GM18498 (cell line): Measurements from ENCODE around the gene TLN1.

ENCODE experiments used
- ATAC-seq: cut with Tn5 transposase; IDR thresholded peaks from one replicate; pipeline ENCODE4 v1.9.1; 2021; ENCODE audit warnings: mild to moderate bottlenecking, moderate library complexity; ENCODE audit not compliant: unreplicated experiment

Gene TLN1

DNA sequence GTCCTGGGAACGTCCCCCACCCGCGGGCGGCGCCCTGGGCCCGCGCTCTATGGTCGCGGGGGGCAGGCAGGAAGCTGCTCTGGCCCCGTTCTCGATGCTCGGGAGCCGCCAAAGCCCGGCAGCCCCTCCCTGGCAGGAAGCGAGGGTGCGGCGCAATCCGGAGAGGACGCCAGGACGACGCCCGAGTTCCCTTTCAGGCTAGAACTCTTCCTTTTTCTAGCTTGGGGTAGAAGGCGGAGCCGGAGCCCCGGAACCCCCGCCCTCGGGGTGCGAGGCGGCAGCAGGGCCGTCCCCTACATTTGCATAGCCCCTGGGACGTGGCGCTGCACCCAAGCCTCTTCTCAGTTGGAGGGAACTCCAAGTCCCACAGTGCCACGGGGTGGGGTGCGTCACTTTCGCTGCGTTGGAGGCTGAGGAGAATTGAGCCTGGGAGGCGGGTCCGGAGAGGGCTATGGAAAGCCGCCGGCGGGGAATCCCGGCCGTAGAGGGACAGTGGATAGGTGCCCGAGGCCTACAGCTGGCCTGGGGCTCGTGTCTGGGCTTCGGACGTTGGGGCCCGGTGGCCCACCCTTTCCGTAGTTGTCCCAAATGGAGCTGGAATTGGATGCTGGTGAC, at the start of gene TLN1, which contains the start of gene CREB3:
Gene TLN1 (minus strand): TSS at position 11 of the 615 bp plus-strand sequence. CDS start 6,501 bp downstream, outside the sequence.
Gene CREB3 (plus strand): TSS at position 482 of the 615 bp plus-strand sequence. CDS start 107 bp downstream, at position 589.
- peak; percentile 80 for ATAC-seq

- ATAC-seq = no peak
Observed at GRCh38 chr9:35781066-35781465, 49.1 kb upstream of the TLN1 start.

GRCh38 chr9:35778496-35778895, 46.5 kb upstream of the TLN1 start:
- no peak for ATAC-seq

- ATAC-seq = no peak
Observed at GRCh38 chr9:35776018-35776417, 44.0 kb upstream of the TLN1 start.

- ATAC-seq = no peak
Observed at GRCh38 chr9:35774907-35775635, 43.1 kb upstream of the TLN1 start.

DNA sequence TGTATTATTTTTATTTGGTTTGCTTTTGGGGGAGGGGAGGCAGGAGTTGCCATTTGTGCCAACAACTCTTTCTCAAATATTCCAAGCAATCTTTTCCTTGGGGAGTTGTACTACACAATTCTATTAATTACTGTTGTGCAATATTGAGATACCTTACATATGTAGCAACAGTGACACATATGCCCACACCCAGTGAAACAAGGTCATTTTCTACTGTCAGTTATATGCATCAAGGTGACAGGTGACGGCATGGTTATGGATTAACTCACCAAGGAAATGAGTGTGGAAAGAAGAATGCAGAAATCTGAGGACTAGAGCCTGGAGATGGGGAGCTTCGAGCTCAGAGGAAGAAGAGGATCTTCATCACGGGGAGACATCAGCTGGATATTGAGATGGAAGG, 39.9 kb upstream of the TLN1 start:
- no peak for ATAC-seq

GRCh38 chr9:35771534-35771933, 39.5 kb upstream of the TLN1 start:
- no peak for ATAC-seq

DNA sequence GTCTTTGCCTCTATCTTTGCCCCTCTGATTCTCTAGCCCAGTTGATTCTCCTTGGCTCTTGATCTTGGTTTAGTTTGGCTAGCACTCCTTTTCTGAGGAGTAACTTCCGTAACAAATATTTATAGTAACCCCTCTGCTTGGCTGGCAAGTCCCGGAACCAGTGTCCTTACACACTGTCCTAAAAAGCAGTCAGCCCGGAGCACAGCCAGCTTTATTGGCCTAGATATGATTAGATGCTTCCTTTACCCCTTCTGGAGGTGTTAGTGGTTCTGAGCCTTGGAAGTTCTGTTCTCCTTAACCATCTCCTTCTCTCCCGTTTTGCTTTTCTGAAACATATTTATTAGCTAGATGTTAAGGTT, 39.1 kb upstream of the TLN1 start:
- no peak for ATAC-seq

DNA sequence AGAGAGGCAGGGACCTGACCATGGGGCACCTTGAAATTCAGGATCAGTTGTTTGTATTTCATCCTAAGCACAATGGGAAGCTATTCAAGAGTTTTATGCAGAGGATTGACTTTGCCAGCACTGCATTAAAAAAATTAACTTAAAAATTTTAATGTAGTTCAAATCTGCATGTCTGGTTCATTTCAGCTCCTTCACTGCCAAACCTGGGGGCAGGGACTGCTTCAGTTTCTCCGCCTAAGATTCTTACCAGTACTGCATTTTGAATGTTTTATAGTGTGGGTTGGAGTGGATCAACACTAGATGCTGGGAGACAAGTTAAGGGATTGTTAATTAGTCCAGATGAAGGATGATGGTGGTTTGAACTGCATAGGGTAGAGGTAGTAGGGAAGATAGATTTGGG, 37.8 kb upstream of the TLN1 start:
- ATAC-seq = no peak

- no peak for ATAC-seq
Observed at GRCh38 chr9:35767458-35767857, 35.5 kb upstream of the TLN1 start.

- ATAC-seq = no peak
Observed at GRCh38 chr9:35766997-35767396, 35.0 kb upstream of the TLN1 start.

- no peak for ATAC-seq
Observed at GRCh38 chr9:35763803-35764202, 31.8 kb upstream of the TLN1 start.

GRCh38 chr9:35763181-35763580, 31.2 kb upstream of the TLN1 start:
- no peak for ATAC-seq

GRCh38 chr9:35760651-35761050, 28.7 kb upstream of the TLN1 start:
- ATAC-seq = no peak

GRCh38 chr9:35759795-35760194, 27.8 kb upstream of the TLN1 start:
- ATAC-seq = no peak

GRCh38 chr9:35758475-35759050, 26.6 kb upstream of the TLN1 start:
- no peak for ATAC-seq

- ATAC-seq = no peak
Observed at GRCh38 chr9:35757892-35758275, 25.9 kb upstream of the TLN1 start.

DNA sequence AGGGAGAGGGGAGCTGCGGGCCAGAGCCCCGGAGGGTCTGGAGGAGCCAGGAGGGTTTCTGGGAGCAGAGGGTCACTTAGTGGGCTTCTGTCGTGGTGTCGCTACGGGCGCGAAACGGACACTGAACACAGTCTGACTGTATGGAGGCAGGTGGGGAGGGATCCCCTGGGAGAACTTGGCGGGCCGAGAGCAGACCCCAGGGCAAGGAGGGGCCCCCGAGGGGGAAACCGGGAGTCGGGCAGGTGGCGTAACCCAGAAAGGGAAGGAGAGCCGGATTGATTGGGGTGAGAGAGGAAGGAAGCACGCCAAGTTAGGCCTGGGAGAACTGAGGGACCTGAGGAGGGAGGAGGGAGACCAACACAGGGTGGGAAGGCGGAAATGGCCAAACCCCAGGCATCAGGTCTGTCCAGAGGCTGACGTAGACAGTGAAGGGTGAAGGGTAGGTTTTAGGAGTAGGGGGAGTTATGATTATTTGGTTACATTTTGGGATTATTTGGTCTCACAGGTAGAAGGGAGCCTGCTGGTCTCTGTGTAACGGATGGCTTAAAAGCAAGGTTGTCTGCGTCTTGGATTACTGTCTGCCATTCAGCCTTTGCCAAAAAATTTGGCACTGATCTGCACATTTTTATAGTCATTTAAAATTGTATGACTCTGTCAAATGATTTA, 25.4 kb upstream of the TLN1 start:
- ATAC-seq = peak; percentile 46

DNA sequence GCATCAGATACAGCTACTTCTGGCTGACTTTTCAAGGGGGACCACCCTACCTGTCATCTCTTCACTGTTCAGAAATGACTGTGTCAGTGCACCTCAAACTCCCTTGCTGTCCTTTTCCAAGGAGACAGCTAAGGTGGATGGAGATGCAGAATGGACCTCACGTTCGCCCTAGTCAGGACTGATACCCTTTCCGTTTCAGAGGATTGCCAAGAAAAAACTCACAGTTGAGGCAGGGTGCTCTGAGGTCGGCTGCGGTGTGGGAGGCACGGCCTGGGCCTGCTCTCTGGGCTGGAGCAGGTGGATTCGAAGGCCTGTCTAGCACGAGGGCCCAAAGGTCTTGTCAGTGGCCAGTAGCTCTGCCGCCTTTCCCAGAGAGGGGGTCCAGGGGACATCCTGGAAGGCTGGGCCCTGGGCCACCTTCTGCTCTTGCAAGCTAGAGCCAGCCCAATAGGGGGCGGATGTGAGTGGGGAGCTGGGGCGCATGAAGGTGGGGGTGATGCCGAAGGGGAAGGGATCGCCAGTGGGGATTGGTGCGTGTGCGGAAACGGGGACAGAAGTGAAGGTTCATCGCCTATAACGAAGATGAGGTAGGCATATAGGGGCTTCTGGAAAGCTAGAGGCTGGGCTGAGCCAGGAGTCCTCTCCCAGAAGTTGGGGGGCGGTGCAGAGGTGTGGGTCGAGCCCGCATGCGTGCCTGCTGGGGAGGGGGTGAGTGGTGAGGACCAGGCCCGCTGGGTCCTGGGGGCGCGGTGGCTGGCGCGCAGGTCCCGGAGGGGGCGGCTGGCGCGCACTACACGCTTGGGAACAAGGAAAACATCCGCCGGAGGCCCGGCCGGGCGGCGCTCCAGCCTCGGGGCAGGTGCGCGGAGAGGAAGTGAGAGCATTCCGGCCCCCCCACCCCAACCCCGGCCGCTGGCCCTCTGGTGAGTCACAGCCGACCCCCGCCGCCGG, 24.6 kb upstream of the TLN1 start:
- ATAC-seq = peak; percentile 77

- ATAC-seq = no peak
Observed at GRCh38 chr9:35755071-35755470, 23.1 kb upstream of the TLN1 start.

GRCh38 chr9:35754264-35754663, 22.3 kb upstream of the TLN1 start, which contains the start of gene MSMP:
MSMP (minus strand) TSS chr9:35754276; CDS start chr9:35754129, 147 bp downstream.
- no peak for ATAC-seq
